HL-60/S4 treated with phorbol 12-myristate 13-acetate at 8.2 ng/mL for 4 days and 3 days (cell line): ENCODE data around the gene IRX3.

ENCODE experiments used
- in situ Hi-C: fragments of 300-500 bp; cut with MboI; formaldehyde crosslinking; loops from 2 replicates; pipeline ENCODE4 v1.15.0; 2022; ENCODE audit warnings: low sequenced_read_pairs

The IRX3 gene

DNA sequence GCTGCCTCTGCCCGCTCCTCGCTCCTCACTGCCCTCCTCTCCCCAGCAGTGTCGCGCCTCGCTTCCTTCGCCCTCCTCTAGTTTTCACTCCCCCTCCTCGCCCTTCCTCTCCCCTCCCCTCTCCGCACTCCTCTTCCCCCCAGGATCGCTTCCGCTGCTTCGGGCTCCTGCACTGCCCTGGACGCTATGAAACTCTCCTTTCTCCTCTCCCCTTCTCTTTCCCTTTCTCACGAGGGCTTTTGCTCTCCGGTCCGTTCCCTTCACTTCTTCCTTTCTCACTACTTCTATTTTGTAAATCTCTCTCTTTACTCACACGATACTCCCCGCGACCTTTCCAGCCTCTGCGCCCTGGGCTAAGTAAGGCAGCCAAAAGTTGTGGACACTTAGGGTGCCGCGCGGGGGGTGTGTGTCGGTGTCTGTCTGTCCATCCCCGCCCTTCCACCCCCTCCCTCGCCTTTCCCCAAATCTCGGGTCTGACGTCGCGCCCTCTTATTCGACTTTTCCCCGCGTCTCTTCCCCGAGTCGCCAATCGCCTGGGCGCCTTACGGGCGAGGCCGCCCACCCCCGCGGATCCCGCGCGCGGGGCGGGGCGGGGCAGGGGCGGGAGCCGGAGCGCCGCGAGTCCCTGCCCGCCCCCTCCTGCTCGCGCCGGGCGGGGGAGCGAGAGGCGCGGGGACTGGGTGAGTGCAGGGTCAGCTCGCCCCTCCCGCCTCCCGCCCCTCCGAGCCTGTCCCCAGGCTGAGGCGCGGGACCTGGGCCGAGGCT, at the start of gene IRX3:
Gene IRX3 (minus strand): TSS at position 422 of the 765 bp plus-strand sequence. CDS start 737 bp downstream, outside the sequence.
- in situ Hi-C loops, result no loop called here

DNA sequence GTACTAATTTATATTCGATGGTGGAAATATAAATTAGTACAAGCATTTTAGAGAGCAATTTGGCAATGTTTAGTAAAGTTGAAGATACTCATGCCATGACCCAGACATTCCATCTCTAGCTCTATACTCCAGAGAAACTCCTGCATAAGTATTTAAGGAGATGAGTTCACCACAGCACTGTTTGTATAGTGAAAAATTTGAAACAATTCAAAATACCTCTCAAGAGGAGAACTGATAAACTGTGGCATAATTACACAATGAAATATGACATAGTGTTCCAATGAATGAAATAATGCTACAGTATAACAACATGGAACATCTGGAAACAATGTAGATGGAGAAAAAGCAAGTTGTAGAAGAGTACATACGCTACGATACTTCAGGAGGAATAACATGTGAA, 48.6 kb upstream of the IRX3 start:
- in situ Hi-C loops, result no loop called here

DNA sequence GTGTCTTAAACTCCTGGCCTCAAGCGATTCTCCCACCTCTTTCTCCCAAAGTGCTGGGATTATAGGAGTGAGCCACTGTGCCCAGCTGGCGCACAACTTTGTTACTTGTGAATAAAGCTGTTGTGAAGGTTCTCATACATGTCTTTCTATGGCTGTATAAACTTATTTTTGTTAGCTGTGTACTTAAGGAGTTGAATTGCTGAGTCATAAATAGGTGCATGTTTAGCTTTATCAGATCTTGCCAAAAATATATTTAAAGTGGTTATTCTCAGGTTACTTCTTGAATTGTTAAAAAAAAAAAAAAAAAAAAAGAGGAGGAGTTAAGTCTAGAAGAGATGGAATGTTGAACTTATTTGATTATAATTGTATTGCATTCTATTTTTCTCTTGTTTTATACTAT, 47.6 kb upstream of the IRX3 start:
- in situ Hi-C loops, result no loop called here

DNA sequence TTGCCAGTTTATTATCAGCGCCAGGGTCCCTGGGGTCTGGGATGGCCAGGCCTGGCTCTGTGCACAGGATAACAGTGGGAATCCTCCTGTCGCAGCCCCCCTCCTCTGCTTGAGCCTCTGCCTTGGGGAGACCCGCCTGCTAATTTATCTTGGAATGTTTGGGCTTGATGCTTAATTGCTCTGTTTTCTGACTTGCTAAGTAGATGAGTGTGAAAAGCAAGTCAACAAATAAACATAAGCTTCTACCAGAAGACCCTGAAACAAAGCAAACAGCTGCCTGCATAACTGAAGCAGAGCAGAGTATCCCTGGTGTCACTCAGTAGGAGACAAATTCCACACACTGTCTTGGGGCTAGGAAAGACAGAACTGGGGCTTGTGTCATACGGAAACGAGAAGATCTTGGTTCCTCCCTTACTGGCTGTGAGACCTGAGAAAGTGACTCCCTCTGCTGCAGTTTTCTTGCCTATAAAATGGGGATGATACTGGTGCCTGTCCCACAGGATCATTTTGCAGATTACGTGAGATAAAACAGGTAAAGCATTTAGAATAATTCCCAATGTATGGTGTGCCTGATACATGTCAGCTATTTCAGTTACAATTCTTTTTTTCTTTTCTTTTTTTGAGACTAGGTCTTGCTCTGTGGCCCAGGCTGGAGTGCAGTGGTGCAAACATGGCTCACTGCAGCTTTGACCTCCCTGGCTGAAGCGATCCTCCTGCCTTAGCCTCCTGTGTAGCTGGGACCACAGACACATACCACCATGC, 44.8 kb upstream of the IRX3 start:
- in situ Hi-C loops, result no loop called here

DNA sequence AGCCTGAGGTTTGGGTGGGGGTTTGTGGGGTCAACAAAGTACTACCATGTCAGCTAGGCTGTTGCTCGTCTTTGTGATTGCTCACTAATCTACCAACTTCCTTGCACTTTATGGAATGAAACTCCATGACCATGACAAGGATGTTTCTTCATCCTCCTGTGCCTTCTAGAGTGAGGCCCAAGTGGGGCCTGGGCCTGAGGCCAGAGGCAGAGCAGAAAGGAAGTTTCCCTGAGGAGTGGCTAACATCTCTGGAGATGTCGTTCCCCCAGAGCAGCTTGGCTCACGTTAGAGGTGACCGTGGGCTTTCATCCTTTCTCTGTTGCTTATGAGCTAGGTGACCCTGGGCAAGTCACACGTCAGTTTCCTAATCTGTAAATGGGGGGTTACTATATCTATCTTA, 41.0 kb upstream of the IRX3 start:
- in situ Hi-C loops, result no loop called here

DNA sequence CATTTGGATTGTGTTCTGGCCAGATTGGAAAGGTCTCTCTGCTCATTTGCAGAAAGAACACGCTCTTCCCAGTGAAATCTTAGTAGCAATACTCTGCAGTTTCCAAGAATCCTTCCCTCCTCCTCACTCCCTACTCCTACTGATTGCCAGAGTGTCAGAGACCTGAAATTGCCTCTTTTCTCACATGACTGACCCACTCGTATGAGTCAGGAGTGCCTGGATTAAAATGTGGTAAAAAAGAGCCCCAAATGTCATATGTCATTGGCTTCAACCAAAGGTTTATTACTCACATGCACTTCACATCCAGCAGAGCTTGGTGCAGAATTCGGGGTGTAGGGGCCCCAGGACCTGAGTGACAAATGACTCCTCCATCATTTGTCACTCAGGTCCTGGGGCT, 39.7 kb upstream of the IRX3 start:
- in situ Hi-C loops, result no loop called here

DNA sequence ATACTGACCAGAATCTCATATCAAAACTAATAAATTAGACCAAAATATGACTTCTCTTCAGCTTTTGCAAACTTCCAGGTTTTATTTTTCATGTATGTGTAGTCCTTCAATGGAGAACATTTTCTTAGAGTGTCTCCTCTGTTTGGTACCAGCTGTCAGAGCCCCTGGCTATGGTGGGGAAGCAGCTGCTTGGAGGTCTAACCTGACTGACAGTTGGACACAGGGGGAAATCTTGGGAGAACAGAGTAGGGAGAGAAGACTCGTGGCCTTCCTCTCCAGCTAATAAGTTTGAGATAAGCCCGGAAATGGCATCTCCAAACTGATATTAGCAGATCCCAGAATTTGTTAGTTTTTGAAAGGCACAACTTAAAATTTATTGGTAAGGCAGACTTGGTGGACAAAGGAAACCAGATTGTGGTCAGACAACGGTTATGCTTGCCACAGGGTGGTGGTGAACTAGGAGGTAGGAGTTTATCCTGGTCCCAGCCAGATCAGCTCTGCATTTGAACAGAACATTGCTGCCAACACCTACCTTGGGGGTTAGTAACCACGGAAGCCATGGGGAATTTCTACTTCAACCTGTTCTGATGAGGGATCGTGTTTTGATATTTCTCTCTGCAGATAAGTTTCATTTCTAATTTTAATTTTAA, 39.2 kb upstream of the IRX3 start:
- in situ Hi-C loops, result no loop called here

DNA sequence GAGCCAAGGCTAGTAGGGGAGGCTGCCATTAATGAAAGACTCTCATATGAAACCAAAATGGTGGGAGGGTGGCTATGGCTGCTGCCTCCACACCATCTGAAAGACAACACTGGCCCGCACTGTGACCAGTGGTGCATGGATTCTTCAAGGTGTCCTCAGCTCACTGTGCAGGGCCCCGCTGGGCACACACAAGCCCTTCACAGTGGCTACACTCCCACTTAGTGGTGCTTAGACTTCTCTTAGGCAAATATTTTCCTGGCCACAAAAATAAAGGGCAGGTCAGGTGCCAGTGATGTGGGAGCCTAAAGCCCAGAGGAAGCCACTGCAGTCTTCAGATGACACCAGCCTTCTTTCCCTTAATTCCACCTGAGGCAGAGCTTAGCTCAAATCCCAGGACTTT, 38.1 kb upstream of the IRX3 start:
- in situ Hi-C loops, result no loop called here

DNA sequence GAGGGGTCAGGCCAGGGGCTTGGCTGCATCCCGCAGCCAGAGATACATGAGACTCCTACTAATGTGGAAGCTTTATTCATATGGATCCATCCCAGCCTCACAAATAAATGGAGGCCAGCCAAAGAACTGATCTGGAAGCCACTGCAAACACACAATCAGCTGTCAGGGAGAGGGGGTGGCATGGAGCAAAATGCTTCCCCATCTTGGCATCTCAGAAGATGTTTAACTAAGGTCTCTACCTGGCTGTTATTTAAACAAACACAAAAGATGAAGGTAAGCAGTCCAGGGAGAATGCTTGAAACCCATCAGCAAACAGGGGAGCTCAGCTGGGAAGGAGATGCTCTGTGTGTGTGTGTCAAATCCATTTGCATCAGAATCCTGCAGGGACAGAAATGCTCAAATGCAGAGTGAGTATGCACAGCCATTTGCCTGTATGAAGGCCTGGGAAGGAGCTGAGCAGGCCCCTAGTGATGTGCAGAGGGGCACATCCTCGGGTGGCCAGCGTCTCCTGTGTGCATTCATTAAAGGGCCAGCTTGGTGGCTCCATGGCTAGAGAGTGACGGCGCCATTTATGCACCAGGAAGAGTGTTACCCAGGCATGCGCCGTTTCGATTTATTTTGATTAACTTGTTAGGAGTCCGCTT, 34.2 kb upstream of the IRX3 start:
- in situ Hi-C loops, result no loop called here

DNA sequence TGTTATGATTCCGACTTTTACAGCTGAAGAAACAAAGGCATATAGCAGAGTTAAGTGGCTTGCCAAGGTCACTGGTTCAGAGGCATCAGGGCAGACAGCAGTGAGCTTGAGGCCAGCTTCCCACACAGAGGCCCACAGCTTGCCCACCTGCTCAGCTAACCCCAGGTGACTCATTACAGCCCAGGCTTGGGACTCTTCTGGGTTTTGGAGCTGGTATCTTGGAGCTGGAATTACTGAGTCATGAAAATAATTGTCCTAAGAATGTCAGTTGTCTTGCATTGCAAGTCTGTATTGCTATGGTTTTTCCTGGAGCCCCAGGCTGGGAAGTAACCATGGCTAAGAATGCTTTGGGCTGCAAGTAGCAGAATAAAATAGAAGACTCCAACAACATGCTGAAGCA, 32.4 kb upstream of the IRX3 start:
- in situ Hi-C loops, result no loop called here

DNA sequence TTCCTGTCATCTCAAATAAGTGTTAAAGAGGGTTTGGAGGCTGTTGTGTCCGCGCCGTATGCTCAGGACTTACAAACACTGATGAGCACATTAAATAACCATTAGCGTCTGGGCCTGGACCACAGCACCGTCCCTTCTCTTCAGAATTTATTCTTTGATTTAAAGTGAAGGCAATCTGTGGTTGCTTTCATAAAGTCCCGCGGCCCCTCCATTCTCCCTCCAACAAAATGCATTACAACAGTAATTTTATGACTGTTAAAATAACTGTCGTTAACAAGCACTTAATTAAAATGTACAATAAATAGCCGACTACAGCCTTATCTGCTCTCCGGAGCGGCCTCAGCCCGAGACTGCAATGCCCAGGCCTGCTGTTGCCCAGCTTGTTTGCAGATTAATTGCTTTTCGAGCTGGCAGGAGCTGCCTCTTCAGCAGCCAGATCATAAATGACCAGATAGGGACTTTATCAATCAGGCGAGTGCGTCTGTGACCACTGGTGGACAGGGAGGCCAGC, 30.6 kb upstream of the IRX3 start:
- in situ Hi-C loops, result no loop called here

DNA sequence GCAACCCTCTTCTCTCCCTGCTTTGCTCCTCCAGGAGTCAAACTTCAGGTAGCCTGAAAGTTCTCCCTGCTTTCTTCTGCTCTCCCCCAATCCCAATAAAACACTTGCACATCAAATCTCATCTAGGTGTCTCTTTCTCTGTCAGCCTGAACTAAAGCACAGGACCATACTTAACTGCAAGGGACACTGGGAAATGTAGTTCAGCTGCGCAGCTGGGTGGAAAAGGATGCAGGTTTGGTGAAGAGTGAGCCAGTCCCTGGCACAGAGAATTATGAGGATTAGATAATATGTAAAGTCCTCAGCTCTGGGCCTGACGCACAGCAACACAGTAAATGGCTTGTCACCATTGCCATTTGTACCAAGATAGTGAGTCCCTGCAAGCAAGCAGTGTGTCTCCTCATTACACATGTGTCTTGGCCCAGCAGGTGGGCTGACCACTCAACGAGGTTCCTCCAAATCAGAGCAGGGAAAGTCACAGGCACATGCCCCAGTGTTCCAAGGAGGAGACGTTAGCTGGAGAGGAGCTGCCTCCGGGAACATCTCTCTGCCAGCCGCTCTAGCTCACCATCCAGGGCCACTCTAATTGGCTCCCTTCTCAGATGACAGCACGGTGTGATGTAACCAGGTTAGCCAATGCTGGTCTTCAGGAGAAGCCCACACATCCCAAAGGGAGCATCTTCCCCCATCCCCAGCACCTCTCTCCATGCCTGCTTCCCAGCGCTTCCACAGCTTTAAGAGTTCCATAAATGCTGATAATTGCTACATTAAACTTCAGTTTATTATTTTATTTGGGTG, 29.7 kb upstream of the IRX3 start:
- in situ Hi-C loops, result no loop called here

DNA sequence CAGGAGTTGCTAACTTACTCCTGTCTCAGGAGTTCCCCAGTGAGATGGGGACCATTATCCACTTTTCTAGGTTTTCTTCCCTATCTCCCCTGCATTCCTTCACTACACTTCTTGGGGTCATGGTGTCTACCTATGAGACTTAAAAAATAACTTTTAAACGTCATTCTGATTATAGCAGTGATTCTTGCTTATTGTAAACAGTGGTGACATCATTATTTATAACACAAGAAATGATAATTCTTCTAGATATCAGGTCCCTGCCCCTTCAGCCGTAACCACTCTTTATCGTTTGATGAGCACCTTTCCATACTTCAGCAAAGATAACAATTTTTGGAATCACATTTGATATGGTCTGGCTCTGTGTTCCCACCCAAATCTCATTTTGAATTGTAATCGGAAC, 27.2 kb upstream of the IRX3 start:
- in situ Hi-C loops, result no loop called here

DNA sequence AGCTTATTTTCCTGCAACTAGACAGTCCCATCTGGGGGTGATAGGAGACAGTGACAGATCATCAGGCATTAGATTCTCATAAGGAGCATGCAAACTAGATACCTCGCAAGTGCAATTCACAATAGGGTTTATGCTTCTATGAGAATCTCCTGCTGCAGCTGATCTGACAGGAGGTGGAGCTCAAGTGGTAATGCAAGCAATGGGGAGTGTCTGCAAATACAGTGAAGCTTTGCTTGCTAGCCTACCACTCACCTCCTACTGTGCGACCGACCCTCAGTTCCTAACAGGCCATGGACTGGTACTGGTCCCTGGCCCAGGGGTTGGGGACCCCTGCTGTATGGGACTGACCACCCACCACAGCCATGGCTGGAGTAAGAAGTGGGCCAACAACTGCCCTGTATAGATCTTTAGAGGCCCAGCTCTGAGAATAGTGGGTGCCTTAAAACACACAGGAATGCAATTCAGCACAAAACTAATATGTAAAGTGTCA, 26.0 kb upstream of the IRX3 start:
- in situ Hi-C loops, result no loop called here

DNA sequence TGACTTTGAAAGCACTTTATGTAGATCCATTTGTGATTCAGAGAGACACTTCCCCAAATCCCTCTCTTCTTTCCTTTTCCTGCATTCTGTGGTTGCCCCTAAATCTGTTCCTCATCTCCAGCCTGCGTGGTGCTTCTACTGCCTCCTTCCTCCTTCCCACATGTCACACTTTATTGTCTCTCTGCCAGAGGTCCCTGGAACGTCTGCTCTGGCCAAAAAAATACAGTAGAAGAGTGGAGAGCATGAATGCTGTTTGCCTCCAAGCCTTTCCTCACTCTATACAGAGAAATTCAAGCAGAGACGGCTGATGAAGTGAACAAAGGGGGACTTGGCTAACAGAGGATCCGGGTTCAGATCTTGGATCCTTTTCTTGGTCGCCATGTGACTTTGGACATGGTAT, 22.8 kb upstream of the IRX3 start:
- in situ Hi-C loops, result no loop called here

DNA sequence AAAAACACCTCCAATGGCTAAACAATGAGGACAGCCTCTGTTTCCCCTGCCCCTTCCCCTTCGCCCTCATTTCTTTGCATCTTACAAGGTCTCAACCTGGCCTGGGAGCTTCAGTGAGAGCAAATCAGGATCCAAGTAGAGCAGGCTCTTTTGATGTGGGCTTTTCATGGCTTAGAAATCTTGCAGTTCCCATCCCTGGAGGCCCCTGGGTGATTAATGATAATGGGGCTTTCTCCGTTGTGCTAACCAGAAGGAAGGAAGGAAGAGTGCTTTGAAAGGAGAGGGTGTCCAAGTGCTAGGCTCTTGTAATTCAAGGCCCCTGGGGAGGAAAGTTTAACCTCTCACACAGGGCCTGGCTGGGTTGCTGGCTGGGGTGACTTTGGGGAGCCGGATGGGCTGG, 18.5 kb upstream of the IRX3 start:
- in situ Hi-C loops, result no loop called here

DNA sequence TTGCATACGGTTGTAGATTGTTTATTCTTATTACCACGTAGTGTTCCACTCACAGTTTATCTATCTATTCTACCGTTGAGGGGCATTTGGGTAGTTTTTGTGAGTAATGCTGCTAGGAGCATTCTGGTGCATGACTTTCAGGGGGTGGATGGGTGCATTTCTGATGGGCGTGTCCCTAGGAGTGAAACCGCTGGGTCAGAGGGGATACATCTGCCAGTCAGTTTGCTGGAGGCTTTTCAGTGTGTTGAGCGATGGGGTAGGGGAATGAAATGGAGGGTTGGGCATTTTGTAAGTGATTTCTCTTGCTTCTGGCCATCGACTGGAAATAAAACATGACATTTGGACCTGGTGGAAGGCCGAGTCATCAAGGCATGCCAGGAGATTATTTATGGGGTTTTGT, 17.0 kb upstream of the IRX3 start:
- in situ Hi-C loops, result no loop called here

DNA sequence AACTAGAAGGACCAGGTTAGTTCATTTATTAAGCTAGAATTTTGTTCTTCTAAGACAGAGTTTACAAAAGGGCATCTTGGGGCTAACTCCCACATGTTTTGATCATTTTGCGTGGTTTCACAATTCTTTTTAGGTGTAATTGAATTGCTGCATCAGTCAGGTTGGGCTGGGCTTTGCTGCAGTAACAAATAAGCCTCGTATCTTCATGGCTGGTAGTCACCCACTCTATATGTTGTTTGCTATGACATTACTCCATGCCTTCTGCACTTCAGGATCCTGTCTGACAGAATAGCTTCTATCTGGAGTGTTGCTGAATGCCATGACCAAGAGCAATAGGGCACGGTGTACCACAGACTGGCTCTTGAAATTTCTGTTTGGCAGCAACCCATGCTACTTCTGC, 10.6 kb upstream of the IRX3 start:
- in situ Hi-C loops, result no loop called here

DNA sequence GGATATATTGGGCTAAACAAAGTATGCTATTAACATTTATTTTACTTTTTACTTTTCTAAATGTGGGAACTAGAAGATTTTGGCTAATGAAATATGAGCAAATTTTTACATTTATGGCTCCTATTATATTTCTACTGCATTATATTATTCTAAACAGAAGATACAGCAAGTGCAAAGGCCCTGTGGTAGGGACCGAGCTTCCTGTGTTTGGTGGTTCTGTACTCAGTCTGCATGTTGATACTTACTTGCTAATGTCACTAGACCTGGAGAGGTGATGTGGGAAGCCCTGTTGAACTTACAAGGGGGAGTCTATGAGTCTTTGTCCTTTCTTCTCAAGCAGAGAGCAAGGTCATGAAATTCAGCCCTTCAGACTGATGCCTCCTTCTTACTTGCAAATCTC, 10.0 kb upstream of the IRX3 start:
- in situ Hi-C loops, result no loop called here
